Measurements from ENCODE around the gene NRSN2.

GRCh38 chr20:313402-313801 is 33.5 kb upstream of the NRSN2 start:
- TF ChIP-seq CTCF (IDR thresholded peaks at IDR 0.05) (no peak), POLR2A (IDR thresholded peaks at IDR 0.05) (no peak)

Measured in body of pancreas (tissue), 4 donors.